Middle frontal gyrus (tissue), 1 donor: ENCODE data around the gene PGBD5.

Experiments
- DNase-seq: peaks from one replicate; pipeline ENCODE4 v3.0.0-alpha.2; 2015; ENCODE audit warnings: low spot score; ENCODE audit errors: extremely low spot score

Gene PGBD5

DNA sequence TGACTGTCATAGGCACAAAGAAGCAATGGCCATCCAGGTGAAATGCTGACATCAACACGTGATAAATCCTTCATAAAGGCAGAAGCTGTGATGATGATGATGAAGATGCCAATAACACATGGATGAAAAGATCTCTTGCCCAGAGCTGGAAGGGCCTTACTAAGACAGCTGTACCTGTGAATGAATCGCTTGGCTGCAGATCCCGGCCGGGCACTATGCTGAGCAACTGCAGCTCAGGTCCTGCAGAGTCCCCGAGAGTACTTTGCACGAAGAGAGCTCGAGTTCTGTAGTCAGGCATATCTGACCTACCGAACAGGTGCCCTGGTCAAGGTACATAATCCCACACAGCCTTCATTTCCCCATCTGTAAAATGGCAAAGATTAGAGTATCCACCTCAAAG, 48.8 kb downstream of the PGBD5 start:
- no peak for DNase-seq

DNA sequence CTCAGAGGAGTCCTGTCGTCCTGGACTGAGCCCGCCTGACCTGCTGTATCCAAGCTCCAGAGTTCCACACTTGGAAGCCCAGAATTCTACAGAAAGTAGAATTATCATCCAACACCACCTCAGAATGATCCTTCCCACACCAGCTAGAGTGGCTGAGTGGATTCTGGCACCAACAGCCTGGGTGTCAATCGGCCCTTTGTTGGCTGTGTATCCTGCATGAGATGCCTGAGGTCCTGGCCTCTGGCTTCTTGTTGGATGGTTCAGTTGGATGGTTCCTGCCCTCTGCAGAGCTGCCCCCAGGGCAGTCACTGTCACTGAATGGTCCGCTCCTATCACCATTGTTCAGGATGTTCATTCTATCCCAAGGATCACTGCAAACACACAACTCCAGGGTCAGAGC, 49.8 kb downstream of the PGBD5 start:
- DNase-seq = no peak

DNA sequence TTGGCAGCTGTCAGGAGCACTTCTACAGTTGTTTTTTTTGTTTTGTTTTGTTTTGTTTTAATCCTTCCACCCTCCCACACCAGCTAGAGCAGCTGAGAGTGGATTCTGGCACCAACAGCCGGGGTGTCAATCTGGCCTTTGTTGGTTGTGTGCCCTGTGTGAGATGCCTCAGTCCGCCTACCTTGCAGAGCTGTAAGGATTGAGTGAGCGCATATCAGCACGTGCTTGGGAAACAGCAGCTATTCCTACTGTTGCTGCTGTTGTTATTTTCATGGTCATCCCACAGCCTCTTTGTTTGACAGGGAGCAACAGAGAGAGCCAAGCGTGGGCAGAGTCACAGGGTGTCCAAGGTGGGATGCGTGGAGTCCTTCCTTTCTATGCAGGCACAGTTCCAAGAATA, 50.4 kb downstream of the PGBD5 start:
- no peak for DNase-seq

DNA sequence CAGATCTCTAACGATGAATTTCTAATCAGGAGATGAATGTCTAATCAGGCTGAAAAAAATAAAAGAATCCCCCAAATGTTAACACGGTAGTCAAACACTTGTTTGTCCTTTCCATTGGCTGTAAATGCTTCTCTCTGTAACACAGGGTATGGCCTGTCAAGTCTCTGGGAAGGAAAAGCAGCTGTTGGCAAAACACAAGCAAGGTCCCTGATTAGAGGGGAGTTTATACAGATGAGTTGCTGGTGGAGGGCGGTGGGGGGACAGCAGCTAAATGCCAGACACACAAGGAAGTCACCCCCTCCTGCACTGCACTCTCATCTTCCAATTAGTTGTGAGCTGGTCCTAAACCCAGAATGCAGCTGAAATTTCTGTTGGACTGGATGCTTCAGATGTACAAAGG, 51.0 kb downstream of the PGBD5 start:
- DNase-seq = no peak

DNA sequence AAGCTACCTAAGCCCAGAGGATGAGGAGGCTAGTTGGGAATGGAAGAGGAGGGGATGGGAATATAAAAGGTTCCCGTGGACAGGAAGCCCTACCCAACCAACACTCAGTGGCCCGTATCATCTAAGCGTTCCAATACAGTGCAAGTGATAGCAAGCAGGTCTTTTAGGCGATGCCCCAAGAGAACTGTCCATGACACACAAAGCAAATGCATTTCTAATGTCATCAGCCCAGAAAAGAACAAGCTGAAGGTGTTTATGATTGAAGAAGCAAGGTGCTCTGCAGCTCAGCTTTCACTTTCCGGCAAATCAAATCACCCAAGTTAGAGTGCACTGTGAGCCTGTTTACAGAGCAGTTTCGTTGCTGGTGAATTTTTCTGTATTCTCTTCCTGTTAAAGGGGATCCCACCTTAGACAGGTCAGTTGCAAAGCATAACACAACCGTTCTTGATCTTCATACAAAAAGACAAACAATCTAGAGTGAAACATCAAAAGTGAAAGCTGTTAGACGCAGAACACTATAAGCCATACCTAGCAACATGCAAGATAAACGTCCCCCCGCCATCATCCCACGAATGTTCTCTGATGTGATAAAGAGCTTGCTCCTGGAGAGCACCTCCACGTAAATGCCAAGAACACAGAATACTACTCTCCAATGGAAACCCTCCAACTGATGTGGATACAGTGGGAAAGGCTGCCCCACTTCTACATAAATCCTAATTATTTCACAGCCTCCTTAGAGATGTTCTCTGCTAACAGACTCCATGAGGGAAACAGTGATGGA, 54.0 kb downstream of the PGBD5 start:
- DNase-seq = no peak

DNA sequence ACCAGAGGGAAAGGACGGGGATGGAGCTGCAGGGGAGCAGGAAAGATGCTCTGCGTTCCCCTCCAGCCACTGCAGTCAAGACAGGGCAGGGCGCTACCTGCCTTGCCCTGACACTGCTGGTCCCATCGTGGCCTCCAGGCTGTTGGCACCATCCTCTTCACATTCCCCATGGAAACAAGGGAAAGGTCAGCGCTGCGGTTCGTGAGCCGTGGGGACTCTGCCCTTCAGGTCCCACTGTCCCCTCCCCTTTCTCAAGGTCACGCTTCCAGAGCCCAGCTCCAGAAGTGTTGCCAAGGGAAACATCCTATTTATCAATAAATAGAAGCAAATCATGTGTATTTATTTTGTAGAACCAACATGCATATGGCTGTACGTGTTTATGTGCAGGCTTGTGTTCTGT, 56.0 kb downstream of the PGBD5 start:
- no peak for DNase-seq

DNA sequence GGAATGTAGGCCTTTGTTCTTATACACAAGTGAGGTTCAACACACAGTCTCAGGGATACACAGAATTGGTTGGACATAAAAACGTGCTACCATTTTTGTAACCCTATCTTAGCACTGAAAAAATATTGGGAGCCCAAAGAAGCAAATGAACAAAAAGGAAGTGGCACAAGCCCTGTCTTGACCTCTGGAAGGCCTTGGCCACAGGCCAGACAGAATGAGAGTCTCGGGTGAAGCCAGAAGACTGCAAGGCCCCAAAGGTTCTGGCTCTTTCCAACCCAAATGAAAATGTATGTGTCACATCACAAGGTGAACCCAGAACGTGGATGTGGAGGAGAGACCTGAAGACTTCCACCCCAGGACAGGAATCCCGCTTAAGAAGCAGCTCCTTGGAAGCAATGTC, 57.3 kb downstream of the PGBD5 start:
- DNase-seq = no peak

DNA sequence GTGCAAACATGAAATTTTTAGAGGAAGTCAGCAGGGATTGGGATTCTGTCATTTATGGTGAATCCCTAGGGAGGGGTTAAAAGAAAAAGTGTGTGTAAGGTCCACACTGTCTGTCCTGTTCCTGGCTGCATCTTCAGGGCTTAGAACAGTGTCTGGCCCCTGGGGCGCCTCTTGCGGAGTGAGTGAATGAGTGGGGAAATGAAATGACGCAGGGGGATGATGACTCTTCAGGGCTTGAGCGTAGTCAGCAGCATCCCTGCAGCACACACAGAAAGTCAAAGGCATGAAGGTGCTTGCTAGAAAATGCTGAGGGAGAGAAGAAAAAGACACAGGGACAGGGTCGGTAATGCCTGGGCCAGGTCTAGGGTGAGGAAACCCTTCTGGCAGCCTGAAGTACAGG, 57.8 kb downstream of the PGBD5 start:
- no peak for DNase-seq

DNA sequence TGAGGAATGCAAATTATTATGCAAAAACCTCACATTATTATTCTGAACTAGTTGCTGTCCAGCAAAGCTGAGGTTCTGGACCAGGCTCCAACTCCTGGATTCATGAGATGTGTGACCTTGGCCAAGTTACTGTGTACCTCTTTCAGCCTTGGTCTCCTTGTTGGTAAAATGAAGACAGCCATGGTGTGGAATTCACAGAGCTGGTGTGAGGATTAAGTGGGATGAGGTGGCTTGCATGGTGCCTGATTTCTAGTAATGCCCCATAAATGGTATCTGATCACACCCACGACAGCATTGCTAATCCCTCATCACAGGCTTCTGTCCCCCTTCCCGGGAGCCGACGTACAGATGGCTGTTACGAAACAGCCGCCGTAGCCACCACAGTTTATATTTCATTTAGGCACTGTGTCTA, 59.6 kb downstream of the PGBD5 start:
- DNase-seq = no peak

DNA sequence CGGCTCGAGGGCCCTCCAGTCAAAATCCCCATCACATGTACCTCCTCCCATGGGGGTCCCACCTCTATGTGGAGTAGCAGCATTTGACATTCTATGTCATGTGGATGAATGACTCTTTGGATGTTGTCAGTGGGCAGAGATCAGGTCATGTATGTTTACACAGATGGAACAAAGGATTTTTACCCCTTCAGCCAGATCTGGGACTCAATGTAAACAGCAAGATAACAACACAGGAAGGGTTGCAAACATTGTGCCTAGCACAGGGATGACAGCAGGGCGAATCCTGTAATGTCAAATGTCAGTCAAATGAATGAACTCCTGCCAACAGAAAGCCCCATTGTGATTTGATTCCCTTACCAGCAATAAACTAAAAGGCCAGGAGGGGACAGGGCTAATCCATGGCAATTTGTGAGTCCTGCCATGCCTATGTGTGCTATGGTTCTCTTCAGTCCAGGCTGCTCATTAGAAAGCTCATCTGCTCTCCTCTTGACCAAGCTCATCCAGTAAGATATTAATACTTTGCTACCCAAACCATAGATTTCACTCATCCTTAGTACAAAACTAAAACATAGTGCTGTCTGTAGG, 60.3 kb downstream of the PGBD5 start:
- DNase-seq = no peak

DNA sequence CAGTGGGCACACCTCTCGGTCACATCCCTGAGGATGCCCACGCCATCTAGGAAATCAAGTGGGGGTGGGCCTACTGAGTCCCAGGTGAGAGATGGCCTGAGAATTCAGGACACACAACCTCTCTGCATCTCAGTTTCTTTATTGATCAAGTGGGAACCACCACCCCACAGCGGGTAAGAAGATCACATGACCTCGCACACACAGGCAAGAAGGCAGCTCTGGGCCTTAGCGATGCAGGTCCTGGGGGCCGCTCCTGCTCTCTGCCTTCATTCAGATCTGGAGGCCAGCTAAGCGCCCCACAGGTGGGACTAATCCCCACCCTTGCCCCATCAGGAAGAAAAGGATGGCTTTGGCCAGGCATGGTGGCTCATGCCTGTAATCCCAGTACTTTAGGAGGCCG, 63.2 kb downstream of the PGBD5 start:
- no peak for DNase-seq

DNA sequence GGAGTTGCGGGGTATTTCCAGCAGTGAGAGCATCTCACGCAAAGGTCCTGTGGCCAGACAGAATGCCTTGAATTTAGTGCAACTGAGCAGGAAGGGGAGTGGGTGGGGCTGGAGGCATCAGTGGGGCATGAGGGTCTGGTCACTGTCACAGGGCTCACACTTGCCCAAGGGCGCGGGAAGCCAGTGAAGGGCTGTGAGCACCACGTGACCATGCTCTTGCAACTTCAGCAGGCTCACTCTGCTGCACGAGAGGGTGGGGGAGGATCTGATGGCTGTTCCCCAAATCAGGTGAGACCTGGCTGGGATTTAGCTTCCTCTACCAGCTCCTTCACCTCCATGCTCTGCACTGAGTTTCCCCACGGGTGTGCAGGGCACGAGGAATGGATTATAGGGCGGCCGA, 64.2 kb downstream of the PGBD5 start:
- DNase-seq = no peak

DNA sequence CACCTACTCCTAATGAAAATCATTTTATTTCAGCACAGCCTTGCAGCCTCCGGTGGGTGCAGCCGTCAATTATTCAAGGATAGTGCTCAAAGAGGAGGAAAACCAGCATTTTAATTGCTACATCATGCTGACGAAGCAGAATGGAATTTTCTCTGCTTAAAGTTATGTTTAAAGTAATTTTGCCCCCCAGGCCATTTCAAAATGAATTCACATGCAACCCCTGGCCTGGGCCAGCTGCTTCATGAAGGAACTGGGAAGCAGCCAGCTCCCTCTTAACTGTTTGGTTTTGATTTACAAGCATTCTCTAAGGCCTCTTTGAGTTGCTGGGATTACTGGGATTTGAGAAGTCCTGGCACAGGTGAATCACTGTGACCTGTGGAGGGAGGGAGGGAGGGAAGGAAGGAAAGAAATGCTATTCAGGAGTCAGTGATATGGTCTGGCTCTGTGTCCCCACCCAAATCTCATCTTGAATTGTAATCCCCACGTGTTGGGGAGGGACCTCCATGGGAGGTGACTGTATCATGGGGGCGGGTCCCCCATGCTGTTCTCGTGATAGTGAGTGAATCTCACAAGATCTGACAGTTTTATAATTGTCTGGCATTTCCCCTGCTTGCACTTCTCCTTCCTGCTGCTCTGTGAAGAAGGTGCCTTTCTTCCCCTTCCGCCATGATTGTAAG, 66.0 kb downstream of the PGBD5 start:
- no peak for DNase-seq

DNA sequence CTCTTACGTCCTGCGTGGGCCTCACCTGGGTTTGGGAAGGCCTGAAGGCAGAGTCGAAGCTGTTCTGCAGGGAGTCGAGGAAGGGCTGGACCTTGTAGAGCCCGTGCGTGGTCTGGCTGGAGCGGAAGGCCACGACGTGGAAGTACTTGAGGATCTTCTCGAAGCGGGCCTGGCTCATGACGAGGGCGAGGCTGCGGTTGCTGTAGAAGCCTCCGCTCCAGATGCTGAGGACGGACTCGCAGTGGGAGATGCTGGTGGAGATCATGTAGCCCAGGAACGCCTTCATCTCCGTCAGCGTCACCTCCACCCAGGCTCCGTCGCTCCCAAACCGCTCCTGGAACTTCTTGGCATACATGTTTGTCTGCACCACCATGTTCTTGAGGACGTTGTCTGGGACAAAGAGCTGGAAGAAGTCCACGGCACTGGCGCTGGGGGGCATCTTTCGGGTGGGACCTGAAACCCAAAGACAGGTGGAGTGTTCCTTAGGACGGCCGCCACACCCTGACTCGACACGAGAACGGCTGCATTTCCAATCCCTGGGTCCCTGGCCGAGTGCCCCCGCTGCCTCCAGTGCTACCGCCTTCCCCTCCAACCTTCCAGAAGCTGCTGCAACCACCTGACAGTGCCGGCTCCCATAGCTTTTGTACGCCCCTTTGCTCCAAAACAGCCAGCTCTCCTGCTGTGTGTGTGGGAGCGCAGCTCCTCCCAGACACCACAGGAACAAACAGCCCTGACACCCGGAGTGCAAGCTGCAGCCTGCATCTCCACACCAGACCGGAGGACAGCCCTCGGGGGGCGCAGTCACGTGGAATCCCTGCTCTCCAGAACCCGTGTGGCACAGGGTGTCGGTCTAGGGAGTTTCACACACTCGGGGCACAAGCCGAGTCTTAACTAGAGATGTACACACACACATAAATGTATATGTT, 69.0 kb downstream of the PGBD5 start:
- DNase-seq = no peak

DNA sequence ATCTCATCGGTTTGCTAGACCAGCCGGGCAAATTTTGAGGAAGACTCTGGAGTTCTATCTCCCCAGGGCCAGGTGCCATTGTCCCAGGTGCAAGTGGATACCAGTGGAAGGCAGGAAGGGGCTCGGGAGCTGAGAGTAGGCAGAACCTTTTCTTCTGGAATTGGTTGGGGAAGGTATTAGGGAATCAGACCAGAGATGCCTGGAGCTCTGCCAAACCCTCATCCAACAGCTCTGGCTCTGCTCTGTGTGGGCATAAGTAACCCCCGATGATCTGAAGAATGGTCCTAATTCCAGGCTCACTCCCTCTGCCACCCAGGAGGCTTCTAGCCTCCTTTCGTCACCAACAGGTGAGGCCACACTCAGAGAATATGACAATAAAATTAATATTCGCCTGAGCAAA, 69.9 kb downstream of the PGBD5 start:
- no peak for DNase-seq

DNA sequence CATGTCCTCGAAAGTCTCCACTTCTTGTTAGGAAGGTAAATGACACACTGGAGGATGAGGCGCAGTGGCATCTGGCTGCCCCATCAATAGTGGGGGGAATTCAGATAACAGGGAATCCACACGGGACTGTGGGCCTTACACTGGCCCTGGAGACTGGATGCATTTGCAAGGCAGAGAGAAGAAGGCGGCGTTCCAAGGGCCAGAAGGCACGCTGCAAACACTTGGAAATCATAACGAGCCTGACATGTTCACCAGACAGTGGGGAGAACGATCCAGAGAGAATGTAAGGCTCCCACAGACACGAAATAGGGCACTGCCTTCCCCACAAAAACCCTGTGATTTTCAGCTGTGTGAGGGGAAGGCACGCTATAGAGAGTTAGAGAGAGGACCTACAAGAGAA, 70.5 kb downstream of the PGBD5 start:
- DNase-seq = no peak

DNA sequence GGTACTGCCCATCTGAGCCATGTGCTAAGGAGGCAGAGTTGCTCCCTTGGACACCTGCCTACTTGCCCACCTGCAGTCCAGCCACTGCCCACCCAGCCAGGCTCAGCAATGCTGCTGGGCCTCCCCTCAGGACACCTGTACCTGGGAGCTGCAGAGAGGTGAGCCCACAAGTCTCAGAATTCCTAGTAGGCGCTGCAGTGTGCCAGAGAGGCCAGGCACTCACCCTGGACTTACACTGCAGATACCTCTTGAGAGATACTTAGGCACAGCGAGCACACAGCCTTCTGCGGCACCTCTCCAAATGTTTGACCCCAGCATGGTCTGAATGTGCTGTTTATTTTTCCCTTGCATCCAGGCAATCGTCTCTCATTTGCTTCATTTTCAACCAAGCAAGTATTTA, 71.0 kb downstream of the PGBD5 start:
- no peak for DNase-seq

DNA sequence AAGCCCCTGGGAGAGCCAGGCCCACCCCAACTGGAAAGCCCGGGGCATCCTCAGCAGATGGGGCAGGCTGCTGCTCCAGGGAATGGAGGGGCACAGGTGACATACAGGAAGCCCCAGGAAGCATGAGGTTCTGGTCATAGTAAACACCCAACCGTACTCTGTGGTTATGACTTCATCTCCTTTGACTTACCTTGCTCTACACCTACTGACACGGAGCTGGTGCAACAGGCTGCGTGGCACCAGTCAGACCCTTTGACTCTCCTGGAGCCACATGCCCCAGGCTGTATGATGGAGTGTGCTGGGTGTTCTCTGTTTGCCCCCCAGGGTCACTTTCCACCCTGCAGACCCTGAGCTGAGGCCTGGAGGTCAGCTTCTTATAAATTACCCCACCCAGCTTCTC, 72.1 kb downstream of the PGBD5 start:
- no peak for DNase-seq

DNA sequence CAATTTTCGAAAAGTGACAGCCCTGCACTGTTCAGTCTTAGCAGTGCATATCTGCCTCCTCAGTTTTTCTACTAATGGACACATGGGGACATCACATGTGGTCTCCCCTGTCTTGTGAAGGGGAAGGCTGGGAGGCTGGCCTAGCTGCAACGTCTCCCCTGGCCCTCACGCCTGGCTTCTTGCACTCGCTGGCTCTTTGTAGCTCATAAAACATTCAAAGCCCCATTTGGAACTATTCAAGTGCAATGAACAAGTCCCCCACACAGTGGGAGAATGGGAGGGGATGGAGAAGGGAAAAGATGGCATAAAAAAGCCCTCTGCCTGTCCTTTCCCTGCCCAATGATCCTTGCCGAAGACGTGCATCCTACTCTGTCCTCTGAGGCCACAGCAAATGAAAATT, 73.6 kb downstream of the PGBD5 start:
- DNase-seq = no peak

DNA sequence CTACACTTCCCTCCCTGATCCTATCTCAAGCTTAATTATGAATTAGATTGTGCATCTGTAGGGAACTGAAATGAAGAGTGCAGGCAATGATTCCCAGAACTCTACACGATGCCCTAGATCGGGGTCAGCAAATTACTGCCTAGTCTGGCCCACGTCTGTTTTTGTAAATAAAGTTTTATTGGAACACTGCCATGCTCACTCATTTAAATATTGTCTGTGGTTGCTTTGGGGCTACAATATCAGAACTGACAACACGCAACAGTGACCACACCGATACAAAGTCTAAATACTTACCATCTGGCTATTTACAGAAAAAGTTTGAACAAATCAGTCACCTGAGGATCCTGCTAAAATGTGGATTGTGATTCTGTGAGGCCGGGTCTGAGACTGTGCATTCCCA, 74.1 kb downstream of the PGBD5 start:
- DNase-seq = no peak

DNA sequence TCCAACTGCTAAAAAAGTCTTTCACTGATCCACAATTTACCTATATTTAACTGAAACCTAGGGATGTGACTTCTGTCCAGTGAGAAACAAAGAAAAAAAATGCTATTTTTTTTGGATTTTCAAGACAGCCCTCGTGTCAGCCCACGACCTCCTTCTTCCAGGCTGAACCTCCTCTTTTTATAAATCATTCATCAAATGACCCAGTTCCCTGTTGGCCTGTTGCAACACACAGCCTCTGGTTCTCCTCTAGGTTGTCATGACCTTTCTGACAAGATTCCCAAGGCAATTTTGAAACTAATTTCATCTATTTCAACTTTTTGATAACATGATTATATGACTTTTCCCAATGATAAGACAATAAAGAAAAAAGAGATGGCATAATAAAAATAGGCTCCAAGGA, 74.6 kb downstream of the PGBD5 start:
- DNase-seq = no peak
